ENCODE data around the gene SUN1.

Gene SUN1

DNA sequence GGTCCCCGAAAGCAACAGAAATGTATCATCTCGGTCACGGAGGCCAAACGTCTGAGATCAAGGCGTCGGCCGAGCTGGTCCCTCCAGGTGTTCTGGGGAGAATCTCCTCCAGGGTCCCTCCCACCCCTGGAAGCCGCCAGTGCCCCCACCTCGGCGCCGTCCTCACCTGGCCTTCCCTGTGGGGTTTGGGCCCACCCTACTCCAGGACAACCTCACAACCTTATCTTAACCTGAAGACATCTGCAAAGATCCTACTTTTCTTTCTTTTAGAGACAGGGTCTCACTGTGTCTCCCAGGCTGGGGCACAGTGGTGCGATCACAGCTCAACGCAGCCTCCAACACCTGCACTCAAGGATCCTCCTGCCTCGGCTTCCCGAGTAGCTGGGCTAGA, 88.8 kb downstream of the SUN1 start:
- no peak for ATAC-seq
- TF ChIP-seq TOX (CRISPR knock-in tag; IDR thresholded peaks at IDR 0.05; ENCODE audit: borderline replicate concordance) (no peak), ZNF565 (CRISPR knock-in tag; conservative IDR thresholded peaks at IDR 0.05; ENCODE audit: low read depth) (no peak), BACH2 (CRISPR knock-in tag; IDR thresholded peaks at IDR 0.05; ENCODE audit: borderline replicate concordance) (no peak), ISL1 (CRISPR knock-in tag; IDR thresholded peaks at IDR 0.05) (no peak), PPARA (CRISPR knock-in tag; IDR thresholded peaks at IDR 0.05; ENCODE audit: borderline replicate concordance) (no peak), CSRNP3 (CRISPR knock-in tag; IDR thresholded peaks at IDR 0.05) (no peak), ZFP3 (CRISPR knock-in tag; IDR thresholded peaks at IDR 0.05) (no peak), RARB (CRISPR knock-in tag; IDR thresholded peaks at IDR 0.05) (no peak), ZFP30 (CRISPR knock-in tag; IDR thresholded peaks at IDR 0.05) (no peak), ZC3H10 (CRISPR knock-in tag; IDR thresholded peaks at IDR 0.05) (no peak), ZNF8 (CRISPR knock-in tag; IDR thresholded peaks at IDR 0.05) (no peak), SNAI2 (CRISPR knock-in tag; IDR thresholded peaks at IDR 0.05) (no peak), TSHZ2 (CRISPR knock-in tag; IDR thresholded peaks at IDR 0.05) (no peak), CSDC2 (CRISPR knock-in tag; IDR thresholded peaks at IDR 0.05) (no peak), TCF4 (CRISPR knock-in tag; IDR thresholded peaks at IDR 0.05; ENCODE audit: borderline replicate concordance) (no peak), CREB5 (CRISPR knock-in tag; IDR thresholded peaks at IDR 0.05; ENCODE audit: low read depth) (no peak)
- TF ChIP-seq, protein P1, sequence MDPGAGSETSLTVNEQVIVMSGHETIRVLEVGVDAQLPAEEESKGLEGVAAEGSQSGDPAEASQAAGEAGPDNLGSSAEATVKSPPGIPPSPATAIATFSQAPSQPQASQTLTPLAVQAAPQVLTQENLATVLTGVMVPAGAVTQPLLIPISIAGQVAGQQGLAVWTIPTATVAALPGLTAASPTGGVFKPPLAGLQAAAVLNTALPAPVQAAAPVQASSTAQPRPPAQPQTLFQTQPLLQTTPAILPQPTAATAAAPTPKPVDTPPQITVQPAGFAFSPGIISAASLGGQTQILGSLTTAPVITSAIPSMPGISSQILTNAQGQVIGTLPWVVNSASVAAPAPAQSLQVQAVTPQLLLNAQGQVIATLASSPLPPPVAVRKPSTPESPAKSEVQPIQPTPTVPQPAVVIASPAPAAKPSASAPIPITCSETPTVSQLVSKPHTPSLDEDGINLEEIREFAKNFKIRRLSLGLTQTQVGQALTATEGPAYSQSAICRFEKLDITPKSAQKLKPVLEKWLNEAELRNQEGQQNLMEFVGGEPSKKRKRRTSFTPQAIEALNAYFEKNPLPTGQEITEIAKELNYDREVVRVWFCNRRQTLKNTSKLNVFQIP (CRISPR knock-in tag; IDR thresholded peaks at IDR 0.05; ENCODE audit: borderline replicate concordance, low read depth), result no peak
- TF ChIP-seq, protein P2, sequence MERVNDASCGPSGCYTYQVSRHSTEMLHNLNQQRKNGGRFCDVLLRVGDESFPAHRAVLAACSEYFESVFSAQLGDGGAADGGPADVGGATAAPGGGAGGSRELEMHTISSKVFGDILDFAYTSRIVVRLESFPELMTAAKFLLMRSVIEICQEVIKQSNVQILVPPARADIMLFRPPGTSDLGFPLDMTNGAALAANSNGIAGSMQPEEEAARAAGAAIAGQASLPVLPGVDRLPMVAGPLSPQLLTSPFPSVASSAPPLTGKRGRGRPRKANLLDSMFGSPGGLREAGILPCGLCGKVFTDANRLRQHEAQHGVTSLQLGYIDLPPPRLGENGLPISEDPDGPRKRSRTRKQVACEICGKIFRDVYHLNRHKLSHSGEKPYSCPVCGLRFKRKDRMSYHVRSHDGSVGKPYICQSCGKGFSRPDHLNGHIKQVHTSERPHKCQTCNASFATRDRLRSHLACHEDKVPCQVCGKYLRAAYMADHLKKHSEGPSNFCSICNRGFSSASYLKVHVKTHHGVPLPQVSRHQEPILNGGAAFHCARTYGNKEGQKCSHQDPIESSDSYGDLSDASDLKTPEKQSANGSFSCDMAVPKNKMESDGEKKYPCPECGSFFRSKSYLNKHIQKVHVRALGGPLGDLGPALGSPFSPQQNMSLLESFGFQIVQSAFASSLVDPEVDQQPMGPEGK (CRISPR knock-in tag; IDR thresholded peaks at IDR 0.05; ENCODE audit: borderline replicate concordance), result no peak

- ATAC-seq, result no peak
- TF ChIP-seq RARB (CRISPR knock-in tag; IDR thresholded peaks at IDR 0.05), result no peak
- TF ChIP-seq ESRRG (CRISPR knock-in tag; IDR thresholded peaks at IDR 0.05), result no peak
- TF ChIP-seq TCF4 (CRISPR knock-in tag; IDR thresholded peaks at IDR 0.05; ENCODE audit: borderline replicate concordance), result no peak
- TF ChIP-seq TSHZ2 (CRISPR knock-in tag; IDR thresholded peaks at IDR 0.05), result no peak
- no peak for TF ChIP-seq ZNF70 (CRISPR knock-in tag; IDR thresholded peaks at IDR 0.05)
- TF ChIP-seq BACH2 (CRISPR knock-in tag; IDR thresholded peaks at IDR 0.05; ENCODE audit: borderline replicate concordance), result no peak
- no peak for TF ChIP-seq ISL1 (CRISPR knock-in tag; IDR thresholded peaks at IDR 0.05)
- TF ChIP-seq OSR1 (CRISPR knock-in tag; IDR thresholded peaks at IDR 0.05), result no peak
- TF ChIP-seq CSDC2 (CRISPR knock-in tag; IDR thresholded peaks at IDR 0.05), result no peak
Observed at GRCh38 chr7:921581-922333, 89.5 kb downstream of the SUN1 start.

Data from SK-N-SH treated with all-trans-retinoic acid at 6 μM for 48 hours (cell line).